ENCODE data around the gene AP2A2. TPM values are rescaled to one million over a fixed set of nuclear protein-coding genes. Genes with fewer than 3 reads are reported as not detected.

The AP2A2 gene
- total RNA-seq, 3 donors from 2014 or later = 44.6 to 112 (median 54.7) TPM

DNA sequence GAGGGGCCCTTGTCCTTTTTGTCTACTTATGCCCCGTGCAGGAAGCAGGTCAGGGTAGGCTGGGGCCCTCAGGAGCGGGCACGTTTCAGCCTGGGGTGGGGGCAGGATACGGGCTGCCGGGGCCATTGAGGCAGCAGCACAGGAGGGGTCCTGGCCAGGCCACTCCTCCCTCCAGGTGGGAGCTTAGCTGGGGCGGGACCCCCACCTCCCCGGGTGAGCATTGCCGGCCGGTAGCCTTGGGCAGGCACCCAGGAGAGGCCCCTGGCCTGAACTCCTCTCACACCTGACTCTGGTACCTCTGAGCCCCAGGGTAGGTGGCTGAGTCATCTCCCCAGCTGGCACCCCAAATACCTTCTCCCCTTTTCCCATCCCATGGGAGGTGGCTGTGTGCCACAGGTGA lies 115.8 kb downstream of the AP2A2 start:
- Histone ChIP-seq H3K36me3 (no peaks in the 10 kb centered on the region), H3K9me3 (no peaks in the 10 kb centered on the region), H3K4me3 (no peak overlapping the region), H3K27me3 (peaks cover 0 to 36% of the 10 kb centered on the region in 2 donors), H3K4me1 (no peaks in the 10 kb centered on the region), H3K27ac (no peak overlapping the region)
- TF ChIP-seq, protein P1, sequence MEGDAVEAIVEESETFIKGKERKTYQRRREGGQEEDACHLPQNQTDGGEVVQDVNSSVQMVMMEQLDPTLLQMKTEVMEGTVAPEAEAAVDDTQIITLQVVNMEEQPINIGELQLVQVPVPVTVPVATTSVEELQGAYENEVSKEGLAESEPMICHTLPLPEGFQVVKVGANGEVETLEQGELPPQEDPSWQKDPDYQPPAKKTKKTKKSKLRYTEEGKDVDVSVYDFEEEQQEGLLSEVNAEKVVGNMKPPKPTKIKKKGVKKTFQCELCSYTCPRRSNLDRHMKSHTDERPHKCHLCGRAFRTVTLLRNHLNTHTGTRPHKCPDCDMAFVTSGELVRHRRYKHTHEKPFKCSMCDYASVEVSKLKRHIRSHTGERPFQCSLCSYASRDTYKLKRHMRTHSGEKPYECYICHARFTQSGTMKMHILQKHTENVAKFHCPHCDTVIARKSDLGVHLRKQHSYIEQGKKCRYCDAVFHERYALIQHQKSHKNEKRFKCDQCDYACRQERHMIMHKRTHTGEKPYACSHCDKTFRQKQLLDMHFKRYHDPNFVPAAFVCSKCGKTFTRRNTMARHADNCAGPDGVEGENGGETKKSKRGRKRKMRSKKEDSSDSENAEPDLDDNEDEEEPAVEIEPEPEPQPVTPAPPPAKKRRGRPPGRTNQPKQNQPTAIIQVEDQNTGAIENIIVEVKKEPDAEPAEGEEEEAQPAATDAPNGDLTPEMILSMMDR (IDR thresholded peaks at IDR 0.05) = no peak
- TF ChIP-seq POLR2A (IDR thresholded peaks at IDR 0.05) (no peak), POLR2AphosphoS5 (IDR thresholded peaks at IDR 0.05) (no peak)
- DNase-seq (ENCODE audit: low spot score in 2 of 2) = no peak
- intact Hi-C loops (cut with DNase I; ENCODE audit: low total_unique reads) = no loop called here

DNA sequence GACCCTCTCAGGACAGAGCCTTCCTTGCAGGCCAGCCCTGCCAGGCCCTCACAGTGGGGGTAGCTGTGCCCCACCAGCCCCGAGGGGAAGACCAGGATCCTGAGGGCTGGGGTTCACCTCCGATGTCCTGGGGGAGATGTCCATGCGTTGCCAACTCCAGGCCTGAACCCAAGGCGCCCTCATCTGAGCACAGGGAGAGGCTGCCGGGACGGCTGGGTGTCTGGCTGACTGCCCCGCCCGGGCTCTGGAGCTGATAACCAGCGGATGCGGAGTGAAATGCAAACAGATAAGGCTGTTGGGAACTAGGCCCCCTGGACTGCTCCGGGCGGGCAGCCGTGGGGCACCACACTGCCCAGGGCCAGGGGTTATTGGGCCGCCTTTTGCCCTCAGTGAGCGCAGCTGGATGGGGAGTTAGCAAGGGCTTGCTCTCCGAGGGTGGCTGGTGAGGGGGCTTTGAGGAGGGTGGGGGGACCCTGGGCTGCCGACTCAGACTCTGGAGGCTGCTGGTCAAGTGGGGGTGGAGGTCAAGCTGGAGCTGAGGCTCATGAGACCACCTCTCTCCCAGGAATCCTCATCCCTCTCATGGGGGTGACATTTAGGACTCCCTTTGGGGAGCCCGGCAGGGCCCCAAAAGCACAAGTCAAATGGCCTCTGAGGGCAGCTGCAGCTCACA lies 116.4 kb downstream of the AP2A2 start:
- intact Hi-C loops (cut with DNase I; ENCODE audit: low total_unique reads) = no loop called here
- no peak for DNase-seq (ENCODE audit: low spot score in 2 of 2)
- TF ChIP-seq POLR2A (IDR thresholded peaks at IDR 0.05) (no peak), POLR2AphosphoS5 (IDR thresholded peaks at IDR 0.05) (no peak)
- TF ChIP-seq, protein P1 (IDR thresholded peaks at IDR 0.05) = no peak
- Histone ChIP-seq H3K36me3 (no peaks in the 10 kb centered on the region), H3K9me3 (no peaks in the 10 kb centered on the region), H3K4me1 (no peaks in the 10 kb centered on the region), H3K4me3 (no peak overlapping the region), H3K27ac (no peak overlapping the region), H3K27me3 (peaks cover 0 to 30% of the 10 kb centered on the region in 2 donors)

DNA sequence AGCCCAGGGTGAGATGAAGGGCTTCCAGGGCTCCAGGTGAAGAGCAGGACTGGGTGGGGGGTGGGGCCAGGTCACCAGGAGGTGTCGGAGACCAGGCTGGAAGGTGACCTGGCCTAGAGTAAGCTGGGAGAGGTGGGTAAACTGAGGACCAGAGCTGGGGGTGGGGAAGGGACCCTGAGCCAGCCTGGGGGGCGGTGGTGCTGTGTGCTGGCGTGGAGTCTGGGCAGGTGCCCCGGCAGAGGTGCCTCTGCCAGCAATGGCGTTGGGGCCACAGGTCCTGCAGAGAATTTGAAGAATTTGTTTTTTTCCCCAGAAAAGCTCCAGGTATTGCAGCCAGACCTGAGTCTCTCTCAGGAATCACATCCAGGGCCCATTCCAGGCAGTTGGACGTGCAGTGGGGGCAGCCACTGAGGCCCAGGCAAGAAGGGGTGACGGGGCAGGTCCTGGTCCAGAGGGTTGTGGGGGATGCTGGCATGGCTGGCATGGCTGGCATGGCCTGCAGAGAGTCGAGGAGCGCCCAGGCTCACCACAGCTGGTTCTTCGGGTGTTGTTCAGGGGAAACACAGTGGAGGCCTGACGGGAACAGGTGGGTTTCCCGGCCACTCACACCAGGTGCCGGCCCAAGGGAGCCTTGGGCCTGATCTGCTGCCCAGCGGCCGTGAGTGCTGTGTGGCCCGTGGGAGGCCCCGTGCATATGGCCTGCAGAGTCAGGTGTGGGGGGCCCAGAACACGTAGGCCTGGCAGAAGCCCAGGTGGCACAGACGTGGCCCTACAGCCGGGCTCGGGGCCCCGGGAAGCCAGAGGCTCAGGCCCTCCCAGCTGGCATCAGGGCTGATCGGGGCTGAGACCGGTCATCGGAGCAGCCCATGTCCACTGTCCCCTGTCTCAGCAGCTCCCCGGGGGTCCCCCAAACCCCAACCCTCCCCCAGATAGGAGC lies 117.2 kb downstream of the AP2A2 start:
- DNase-seq (ENCODE audit: low spot score in 2 of 2) = no peak
- no peaks in the 10 kb centered on the region for H3K9me3 ChIP-seq
- H3K27ac ChIP-seq = no peak overlapping the region
- intact Hi-C loops (cut with DNase I; ENCODE audit: low total_unique reads) = no loop called here
- no peaks in the 10 kb centered on the region for H3K36me3 ChIP-seq
- no peak overlapping the region for H3K4me3 ChIP-seq
- H3K27me3 ChIP-seq = peaks cover 0 to 28% of the 10 kb centered on the region in 2 donors
- no peak for TF ChIP-seq POLR2AphosphoS5 (IDR thresholded peaks at IDR 0.05)
- TF ChIP-seq, protein P1 (IDR thresholded peaks at IDR 0.05) = no peak
- TF ChIP-seq POLR2A (IDR thresholded peaks at IDR 0.05) = no peak
- H3K4me1 ChIP-seq = no peaks in the 10 kb centered on the region

DNA sequence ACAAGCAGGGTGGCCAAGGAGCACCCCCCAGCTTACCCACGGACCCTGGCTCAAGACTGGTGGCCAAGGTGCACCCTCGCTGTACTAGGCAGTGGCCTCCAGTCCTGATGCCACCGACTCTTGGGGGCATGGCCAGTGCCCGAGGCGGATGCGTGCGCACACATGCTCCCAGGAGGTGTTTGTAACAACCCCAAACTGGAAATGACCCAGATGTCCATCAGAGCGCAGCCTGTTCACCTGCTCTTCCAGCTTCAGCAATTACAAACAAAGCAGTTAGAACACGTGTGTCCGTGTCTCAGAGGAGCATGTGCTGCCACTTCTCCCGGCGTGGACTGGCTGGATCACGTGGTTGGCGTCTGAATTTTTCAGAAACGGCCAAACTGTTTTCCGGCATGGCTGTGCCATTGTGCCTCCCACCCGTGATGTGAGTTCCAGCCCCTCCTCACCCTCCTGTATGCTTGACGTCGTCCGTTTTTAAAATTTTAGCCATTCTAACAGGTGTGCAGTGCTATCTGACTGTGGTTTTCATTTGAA lies 118.0 kb downstream of the AP2A2 start:
- H3K9me3 ChIP-seq = no peaks in the 10 kb centered on the region
- H3K27ac ChIP-seq = no peak overlapping the region
- H3K4me1 ChIP-seq = no peaks in the 10 kb centered on the region
- DNase-seq (ENCODE audit: low spot score in 2 of 2) = no peak
- peaks cover 0 to 24% of the 10 kb centered on the region in 2 donors for H3K27me3 ChIP-seq
- no peaks in the 10 kb centered on the region for H3K36me3 ChIP-seq
- H3K4me3 ChIP-seq = no peak overlapping the region
- intact Hi-C loops (cut with DNase I; ENCODE audit: low total_unique reads) = no loop called here
- TF ChIP-seq POLR2AphosphoS5 (IDR thresholded peaks at IDR 0.05) (no peak), POLR2A (IDR thresholded peaks at IDR 0.05) (no peak)
- TF ChIP-seq, protein P1 (IDR thresholded peaks at IDR 0.05) = no peak

All from breast epithelium (tissue), 4 donors.